Sigmoid colon (tissue), 4 donors: ENCODE data around the gene HMGCS1.

Experiments
- CTCF ChIP-seq, 4 experiments: fragments of 450-650 bp in 3 of 4; fragments of 200-600 bp in 1 of 4; IDR thresholded peaks; one replicate each; pipeline ENCODE4 v1.5.1; 2016 to 2019; ENCODE audit warnings: antibody characterized with exemption in 4 of 4, mild to moderate bottlenecking in 3 of 4, moderate library complexity in 2 of 4
- POLR2AphosphoS5 ChIP-seq, 4 donors: sonication (generic); formaldehyde crosslinking; IDR thresholded peaks; one replicate each; pipeline ENCODE4 v1.6.1; 2017; ENCODE audit warnings: antibody characterized with exemption in 4 of 4

DNA sequence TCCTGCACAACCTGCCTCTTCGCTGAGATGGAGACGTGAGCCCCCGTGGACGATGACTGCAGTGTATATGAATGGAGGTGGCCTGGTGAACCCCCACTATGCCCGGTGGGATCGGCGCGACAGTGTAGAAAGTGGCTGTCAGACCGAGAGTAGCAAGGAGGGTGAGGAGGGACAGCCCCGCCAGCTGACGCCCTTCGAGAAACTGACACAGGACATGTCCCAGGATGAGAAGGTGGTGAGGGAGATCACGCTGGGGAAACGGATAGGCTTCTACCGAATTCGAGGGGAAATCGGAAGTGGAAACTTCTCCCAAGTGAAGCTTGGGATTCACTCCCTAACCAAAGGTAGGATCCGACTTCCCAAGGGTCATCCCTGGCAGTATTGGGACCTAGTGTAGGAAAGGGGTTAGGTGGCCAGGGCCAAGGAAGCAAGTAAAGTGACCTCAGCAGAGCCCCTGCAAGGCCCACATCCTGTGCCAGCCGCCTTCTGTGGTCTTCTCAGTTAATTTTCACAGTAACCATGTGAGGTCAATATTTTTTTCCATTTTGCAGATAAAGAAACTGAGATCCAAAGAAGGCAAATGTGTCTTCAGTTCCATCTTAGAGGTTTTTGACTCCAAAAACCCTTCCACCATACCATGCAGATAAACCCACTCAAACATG lies 67.4 kb downstream of the HMGCS1 start:
- TF ChIP-seq CTCF (IDR thresholded peaks at IDR 0.05) (no peak), POLR2AphosphoS5 (IDR thresholded peaks at IDR 0.05) (no peak)
